K562 (cell line): ENCODE results near the gene PPOX. TPM values are rescaled to one million over a fixed set of nuclear protein-coding genes. Genes with fewer than 3 reads are reported as not detected.

Experiments
- E2F3 ChIP-seq: fragments of 250-450 bp; sonication (Bioruptor Pico); IDR thresholded peaks from 2 replicates; pipeline ENCODE4 v1.4.0; 2020; ENCODE audit warnings: mild to moderate bottlenecking
- HMG20A ChIP-seq: fragments of 450-650 bp; formaldehyde crosslinking; conservative IDR thresholded peaks from 2 replicates; pipeline ENCODE4 v1.4.0; 2020; ENCODE audit warnings: mild to moderate bottlenecking, mixed read lengths
- NELFE ChIP-seq: IDR thresholded peaks from 2 replicates; pipeline ENCODE4 v1.6.1; 2011; ENCODE audit warnings: mild to moderate bottlenecking; ENCODE audit not compliant: insufficient read depth, insufficient read length
- NEUROD1 ChIP-seq: fragments of 150-350 bp; IDR thresholded peaks from 2 replicates; pipeline ENCODE4 v1.6.1; 2014; ENCODE audit warnings: borderline replicate concordance, low read length, low read depth; ENCODE audit not compliant: partially characterized antibody
- NFE2L1 ChIP-seq: fragments of 450-650 bp; IDR thresholded peaks from 2 replicates; pipeline ENCODE4 v1.6.1; 2016; ENCODE audit warnings: missing genetic modification characterization, low read depth, mild to moderate bottlenecking, missing compliant biosample characterization, moderate library complexity, borderline replicate concordance
- NR3C1 ChIP-seq: sonication (generic); formaldehyde crosslinking; IDR thresholded peaks from 2 replicates; pipeline ENCODE4 v1.8.1; 2022; ENCODE audit warnings: missing genetic modification reagents
- PHF21A ChIP-seq: fragments of 450-650 bp; IDR thresholded peaks from 2 replicates; pipeline ENCODE4 v1.6.1; 2017; ENCODE audit warnings: low read depth, borderline replicate concordance
- RBFOX2 ChIP-seq: fragments of 200-400 bp; formaldehyde crosslinking; IDR thresholded peaks from 2 replicates; pipeline ENCODE4 v1.6.1; 2017; ENCODE audit warnings: low read depth, mild to moderate bottlenecking, low read length, moderate library complexity
- SOX6 ChIP-seq: fragments of 450-650 bp; IDR thresholded peaks from 2 replicates; pipeline ENCODE4 v1.6.1; 2014; ENCODE audit warnings: mild to moderate bottlenecking
- STAG1 ChIP-seq: sonication (generic); formaldehyde crosslinking; IDR thresholded peaks from 2 replicates; pipeline ENCODE4 v1.5.0; 2020; ENCODE audit warnings: missing genetic modification reagents, borderline replicate concordance
- STAT5B ChIP-seq: fragments of 250-450 bp; sonication (Bioruptor Pico); IDR thresholded peaks from 2 replicates; pipeline ENCODE4 v1.8.0; 2021; ENCODE audit warnings: mild to moderate bottlenecking, inconsistent platforms
- TAF7 ChIP-seq: fragments of 450-650 bp; IDR thresholded peaks from 2 replicates; pipeline ENCODE4 v1.6.1; 2016; ENCODE audit warnings: missing genetic modification characterization, missing compliant biosample characterization
- XRCC5 ChIP-seq: fragments of 200-400 bp; formaldehyde crosslinking; IDR thresholded peaks from 2 replicates; pipeline ENCODE4 v1.6.1; 2017; ENCODE audit warnings: low read depth, mild to moderate bottlenecking, low read length
- ZNF384 ChIP-seq: IDR thresholded peaks from 2 replicates; pipeline ENCODE4 v1.6.1; 2012; ENCODE audit warnings: low read depth, low read length, improper control_type of control experiment
- ZZZ3 ChIP-seq: fragments of 450-650 bp; IDR thresholded peaks from 2 replicates; pipeline ENCODE4 v1.6.1; 2016; ENCODE audit warnings: antibody characterized with exemption, mild to moderate bottlenecking, moderate library complexity
- polyA plus RNA-seq, 8 experiments: library from polyadenylated mRNA; depleted of rRNA in 4 of 8; stranded (reverse) in 5 of 8; unstranded in 3 of 8; fragments of >200 nt; fragmentation: Nextera tagmentation in 2 of 8; fragmentation: Illumina TruSeq in 1 of 8; extraction: Ambion mirVana in 2 of 8; extraction: Trizol in 1 of 8; gene quantifications; 2 replicates each; pipeline versions ENCODE4 v1.2.1 to v1.2.3, GENCODE V29; 2011 to 2014; ENCODE audit warnings: inconsistent platforms in 1 of 8, missing spikeins in 1 of 8
- total RNA-seq, 7 experiments: library from RNA; depleted of rRNA in 6 of 7; stranded (reverse); fragments of >200 nt in 6 of 7; fragmentation: Illumina TruSeq in 2 of 7; extraction: Trizol in 2 of 7; gene quantifications; 2 replicates each; pipeline versions ENCODE4 v1.2.1 to v1.2.3, GENCODE V29; 2011 to 2021; ENCODE audit warnings: low replicate concordance in 1 of 7
- TF ChIP-seq, protein P1 (sequence below): sonication (generic); formaldehyde crosslinking; IDR thresholded peaks from 2 replicates; pipeline ENCODE4 v1.8.0; 2022; ENCODE audit warnings: mild to moderate bottlenecking, low read depth, missing genetic modification reagents
- TF ChIP-seq, protein P2 (sequence below): sonication (generic); formaldehyde crosslinking; IDR thresholded peaks from 2 replicates; pipeline ENCODE4 v1.8.0; 2022; ENCODE audit warnings: missing genetic modification reagents, mild to moderate bottlenecking, moderate library complexity, borderline replicate concordance
- TF ChIP-seq, protein P3 (sequence below): fragments of 150-350 bp; conservative IDR thresholded peaks from 2 replicates; pipeline ENCODE4 v1.6.1; 2014; ENCODE audit warnings: low read length
- TF ChIP-seq, protein P4 (sequence below): fragments of 450-650 bp; formaldehyde crosslinking; IDR thresholded peaks from 2 replicates; pipeline ENCODE4 v1.4.0; 2020; ENCODE audit warnings: mild to moderate bottlenecking, moderate library complexity
- TF ChIP-seq, protein P5 (sequence below): fragments of 450-650 bp; formaldehyde crosslinking; IDR thresholded peaks from 2 replicates; pipeline ENCODE4 v1.4.0; 2020; ENCODE audit warnings: mild to moderate bottlenecking, moderate library complexity

Gene PPOX
- total and polyA plus RNA-seq, 9 of the 15 experiments (the other 6 are each of a cell fraction or from before 2014, with no cell fraction given), result 17.0 to 57.1 (median 38.9) TPM

DNA sequence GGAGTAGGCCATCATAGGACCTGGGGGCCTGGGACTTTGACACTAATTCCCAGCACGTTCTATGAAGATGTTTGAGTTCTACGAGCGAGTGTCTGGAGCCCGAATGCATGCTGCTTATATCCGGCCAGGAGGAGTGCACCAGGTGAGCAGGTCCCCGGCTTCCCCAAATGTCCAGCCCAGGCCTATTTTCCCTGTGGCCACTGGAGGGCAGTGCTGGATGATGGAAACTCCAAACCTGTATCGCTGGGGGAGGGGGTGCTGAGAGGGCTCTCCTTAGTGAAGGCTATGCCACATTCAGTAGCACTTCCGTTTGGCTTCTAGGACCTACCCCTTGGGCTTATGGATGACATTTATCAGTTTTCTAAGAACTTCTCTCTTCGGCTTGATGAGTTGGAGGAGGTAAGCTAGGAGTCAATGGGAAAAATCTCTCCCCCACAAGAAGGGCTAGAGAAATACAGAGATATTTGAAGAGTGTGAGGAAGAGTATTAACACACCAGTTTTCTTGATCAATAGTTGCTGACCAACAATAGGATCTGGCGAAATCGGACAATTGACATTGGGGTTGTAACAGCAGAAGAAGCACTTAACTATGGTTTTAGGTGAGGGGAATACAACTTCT lies 43.7 kb downstream of the PPOX start (continued):
- TF ChIP-seq HMG20A (CRISPR knock-in tag), result no peak
- TF ChIP-seq, protein P1, sequence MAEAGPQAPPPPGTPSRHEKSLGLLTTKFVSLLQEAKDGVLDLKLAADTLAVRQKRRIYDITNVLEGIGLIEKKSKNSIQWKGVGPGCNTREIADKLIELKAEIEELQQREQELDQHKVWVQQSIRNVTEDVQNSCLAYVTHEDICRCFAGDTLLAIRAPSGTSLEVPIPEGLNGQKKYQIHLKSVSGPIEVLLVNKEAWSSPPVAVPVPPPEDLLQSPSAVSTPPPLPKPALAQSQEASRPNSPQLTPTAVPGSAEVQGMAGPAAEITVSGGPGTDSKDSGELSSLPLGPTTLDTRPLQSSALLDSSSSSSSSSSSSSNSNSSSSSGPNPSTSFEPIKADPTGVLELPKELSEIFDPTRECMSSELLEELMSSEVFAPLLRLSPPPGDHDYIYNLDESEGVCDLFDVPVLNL (CRISPR knock-in tag), result no peak
- TF ChIP-seq, protein P2, sequence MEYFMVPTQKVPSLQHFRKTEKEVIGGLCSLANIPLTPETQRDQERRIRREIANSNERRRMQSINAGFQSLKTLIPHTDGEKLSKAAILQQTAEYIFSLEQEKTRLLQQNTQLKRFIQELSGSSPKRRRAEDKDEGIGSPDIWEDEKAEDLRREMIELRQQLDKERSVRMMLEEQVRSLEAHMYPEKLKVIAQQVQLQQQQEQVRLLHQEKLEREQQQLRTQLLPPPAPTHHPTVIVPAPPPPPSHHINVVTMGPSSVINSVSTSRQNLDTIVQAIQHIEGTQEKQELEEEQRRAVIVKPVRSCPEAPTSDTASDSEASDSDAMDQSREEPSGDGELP (CRISPR knock-in tag), result peak; percentile 60; the same call in 1 of the 2 replicates
- TF ChIP-seq, protein P3, sequence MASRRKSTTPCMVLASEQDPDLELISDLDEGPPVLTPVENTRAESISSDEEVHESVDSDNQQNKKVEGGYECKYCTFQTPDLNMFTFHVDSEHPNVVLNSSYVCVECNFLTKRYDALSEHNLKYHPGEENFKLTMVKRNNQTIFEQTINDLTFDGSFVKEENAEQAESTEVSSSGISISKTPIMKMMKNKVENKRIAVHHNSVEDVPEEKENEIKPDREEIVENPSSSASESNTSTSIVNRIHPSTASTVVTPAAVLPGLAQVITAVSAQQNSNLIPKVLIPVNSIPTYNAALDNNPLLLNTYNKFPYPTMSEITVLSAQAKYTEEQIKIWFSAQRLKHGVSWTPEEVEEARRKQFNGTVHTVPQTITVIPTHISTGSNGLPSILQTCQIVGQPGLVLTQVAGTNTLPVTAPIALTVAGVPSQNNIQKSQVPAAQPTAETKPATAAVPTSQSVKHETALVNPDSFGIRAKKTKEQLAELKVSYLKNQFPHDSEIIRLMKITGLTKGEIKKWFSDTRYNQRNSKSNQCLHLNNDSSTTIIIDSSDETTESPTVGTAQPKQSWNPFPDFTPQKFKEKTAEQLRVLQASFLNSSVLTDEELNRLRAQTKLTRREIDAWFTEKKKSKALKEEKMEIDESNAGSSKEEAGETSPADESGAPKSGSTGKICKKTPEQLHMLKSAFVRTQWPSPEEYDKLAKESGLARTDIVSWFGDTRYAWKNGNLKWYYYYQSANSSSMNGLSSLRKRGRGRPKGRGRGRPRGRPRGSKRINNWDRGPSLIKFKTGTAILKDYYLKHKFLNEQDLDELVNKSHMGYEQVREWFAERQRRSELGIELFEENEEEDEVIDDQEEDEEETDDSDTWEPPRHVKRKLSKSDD, result no peak
- TF ChIP-seq, protein P4, sequence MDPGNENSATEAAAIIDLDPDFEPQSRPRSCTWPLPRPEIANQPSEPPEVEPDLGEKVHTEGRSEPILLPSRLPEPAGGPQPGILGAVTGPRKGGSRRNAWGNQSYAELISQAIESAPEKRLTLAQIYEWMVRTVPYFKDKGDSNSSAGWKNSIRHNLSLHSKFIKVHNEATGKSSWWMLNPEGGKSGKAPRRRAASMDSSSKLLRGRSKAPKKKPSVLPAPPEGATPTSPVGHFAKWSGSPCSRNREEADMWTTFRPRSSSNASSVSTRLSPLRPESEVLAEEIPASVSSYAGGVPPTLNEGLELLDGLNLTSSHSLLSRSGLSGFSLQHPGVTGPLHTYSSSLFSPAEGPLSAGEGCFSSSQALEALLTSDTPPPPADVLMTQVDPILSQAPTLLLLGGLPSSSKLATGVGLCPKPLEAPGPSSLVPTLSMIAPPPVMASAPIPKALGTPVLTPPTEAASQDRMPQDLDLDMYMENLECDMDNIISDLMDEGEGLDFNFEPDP (CRISPR knock-in tag), result no peak
- TF ChIP-seq, protein P5, sequence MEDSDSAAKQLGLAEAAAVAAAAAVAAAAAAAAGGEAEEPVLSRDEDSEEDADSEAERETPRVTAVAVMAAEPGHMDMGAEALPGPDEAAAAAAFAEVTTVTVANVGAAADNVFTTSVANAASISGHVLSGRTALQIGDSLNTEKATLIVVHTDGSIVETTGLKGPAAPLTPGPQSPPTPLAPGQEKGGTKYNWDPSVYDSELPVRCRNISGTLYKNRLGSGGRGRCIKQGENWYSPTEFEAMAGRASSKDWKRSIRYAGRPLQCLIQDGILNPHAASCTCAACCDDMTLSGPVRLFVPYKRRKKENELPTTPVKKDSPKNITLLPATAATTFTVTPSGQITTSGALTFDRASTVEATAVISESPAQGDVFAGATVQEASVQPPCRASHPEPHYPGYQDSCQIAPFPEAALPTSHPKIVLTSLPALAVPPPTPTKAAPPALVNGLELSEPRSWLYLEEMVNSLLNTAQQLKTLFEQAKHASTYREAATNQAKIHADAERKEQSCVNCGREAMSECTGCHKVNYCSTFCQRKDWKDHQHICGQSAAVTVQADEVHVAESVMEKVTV, result peak; percentile 85
- TF ChIP-seq NEUROD1, result peak; percentile 42
- 0 out of 2 replicates have a peak, but pooled peaks have one; percentile 23 for TF ChIP-seq ZNF384
- no peak for TF ChIP-seq ZZZ3
- no peak for TF ChIP-seq SOX6
- no peak for TF ChIP-seq E2F3 (CRISPR knock-in tag)
- TF ChIP-seq XRCC5, result peak; percentile 83; the same call in 1 of the 2 replicates
- TF ChIP-seq STAT5B (CRISPR knock-in tag), result no peak
- TF ChIP-seq TAF7 (tag), result no peak
- no peak for TF ChIP-seq NELFE
- TF ChIP-seq NR3C1 (CRISPR knock-in tag), result no peak
- no peak for TF ChIP-seq PHF21A
- TF ChIP-seq STAG1 (CRISPR knock-in tag), result peak; percentile 77
- TF ChIP-seq NFE2L1, result no peak
- 0 out of 2 replicates have a peak, but pooled peaks have one; percentile 4 for TF ChIP-seq RBFOX2
